Smooth muscle cell (in vitro differentiated cells): ENCODE data around the gene JAKMIP1. TPM values are rescaled to one million over a fixed set of nuclear protein-coding genes. Genes with fewer than 3 reads are reported as not detected.

Experiments
- DNase-seq: peaks from one replicate; lab custom pipeline; 2025; ENCODE audit not compliant: unreplicated experiment; lab: John Stamatoyannopoulos, UW
- H2AFZ ChIP-seq: fragments of 200-600 bp; sonication (generic); 2 replicates; pipeline ENCODE4 v1.6.0; 2016; ENCODE audit warnings: antibody characterized with exemption, low read depth, mild to moderate bottlenecking
- H3F3A ChIP-seq: fragments of 200-600 bp; sonication (generic); 2 replicates; pipeline ENCODE4 v1.6.0; 2017; ENCODE audit warnings: antibody characterized with exemption, low read depth
- H3K27ac ChIP-seq: fragments of 200-600 bp; sonication (generic); 2 replicates; pipeline ENCODE4 v1.5.1; 2016; ENCODE audit warnings: low read depth, mild to moderate bottlenecking
- H3K27me3 ChIP-seq: fragments of 200-600 bp; sonication (generic); 2 replicates; pipeline ENCODE4 v1.6.1; 2016; ENCODE audit warnings: low read depth, mild to moderate bottlenecking
- H3K36me3 ChIP-seq: fragments of 200-600 bp; sonication (generic); 2 replicates; pipeline ENCODE4 v1.5.1; 2016; ENCODE audit warnings: low read depth
- H3K4me1 ChIP-seq: fragments of 200-600 bp; sonication (generic); 2 replicates; pipeline ENCODE4 v1.5.1; 2016; ENCODE audit warnings: low read depth
- H3K4me2 ChIP-seq: fragments of 200-600 bp; sonication (generic); 2 replicates; pipeline ENCODE4 v1.6.0; 2016; ENCODE audit warnings: mild to moderate bottlenecking
- H3K4me3 ChIP-seq: fragments of 200-600 bp; sonication (generic); 2 replicates; pipeline ENCODE4 v1.5.1; 2016; ENCODE audit warnings: mild to moderate bottlenecking
- H3K79me2 ChIP-seq: fragments of 200-600 bp; sonication (generic); 2 replicates; pipeline ENCODE4 v1.6.0; 2016; ENCODE audit warnings: low read depth, mild to moderate bottlenecking
- H3K9ac ChIP-seq: fragments of 200-600 bp; sonication (generic); 2 replicates; pipeline ENCODE4 v1.6.0; 2016; ENCODE audit warnings: low read depth
- H3K9me3 ChIP-seq: fragments of 200-600 bp; sonication (generic); replicated peaks from 2 replicates; pipeline ENCODE4 v1.5.1; 2016; ENCODE audit warnings: low read depth
- H4K20me1 ChIP-seq: fragments of 200-600 bp; sonication (generic); 2 replicates; pipeline ENCODE4 v1.6.0; 2016; ENCODE audit warnings: low read depth
- WGBS: methylation state at CpG from one replicate; pipeline ENCODE4 v1.1.7; 2016; ENCODE audit warnings: low lambda C conversion rate; 5-methylcytosine and 5-hydroxymethylcytosine counted together
- polyA plus RNA-seq: library from polyadenylated mRNA; unstranded; fragments of >200 nt; fragmentation: Nextera tagmentation; extraction: Ambion mirVana; gene quantifications from 2 replicates; pipeline ENCODE4 v1.2.1, GENCODE V29; 2016
- total RNA-seq: library from RNA; depleted of rRNA; stranded (reverse); fragments of >200 nt; gene quantifications from 2 replicates; pipeline ENCODE4 v1.2.3, GENCODE V29; 2014
- TF ChIP-seq, protein P1 (sequence below): fragments of 200-600 bp; sonication (generic); IDR thresholded peaks from 2 replicates; pipeline ENCODE4 v1.5.1; 2017; ENCODE audit warnings: borderline replicate concordance, mild to moderate bottlenecking, antibody characterized with exemption; ENCODE audit not compliant: insufficient read depth, poor library complexity, severe bottlenecking

Gene JAKMIP1
- total and polyA plus RNA-seq, 2 experiments from 2014 or later, result 0.64 TPM; not detected in 1

DNA sequence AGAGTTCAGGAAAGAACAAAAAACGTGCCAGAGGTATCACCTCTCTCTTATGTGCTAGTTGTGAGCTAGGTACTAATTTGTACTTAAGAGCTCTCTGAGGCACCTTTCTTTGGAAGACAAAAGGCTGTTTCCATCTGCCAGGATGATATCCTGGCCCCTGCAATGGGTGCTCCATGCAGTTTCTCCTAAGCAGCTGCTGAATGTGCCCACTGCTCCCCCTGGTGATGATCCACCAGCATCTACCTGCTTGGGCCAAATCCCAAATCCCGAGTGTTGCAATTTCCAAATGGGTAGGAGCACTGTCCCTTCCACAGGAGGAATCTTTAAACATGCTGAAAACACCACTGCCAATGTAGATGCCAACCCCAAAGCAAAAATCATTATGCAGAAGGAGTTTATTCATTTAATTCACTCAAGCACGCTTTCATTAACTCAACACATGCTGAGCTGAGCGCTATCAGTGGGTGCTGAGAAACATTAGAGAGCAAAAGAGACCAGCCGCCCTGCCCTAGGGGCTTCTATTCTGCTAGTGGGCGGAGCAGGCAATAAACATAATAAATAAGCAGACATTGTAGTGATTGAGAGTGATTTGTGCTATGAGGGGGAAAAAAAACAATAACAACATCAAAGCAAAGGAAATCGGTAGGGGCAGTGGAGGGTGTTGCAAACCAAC lies 112.5 kb downstream of the JAKMIP1 start:
- no peaks in the 10 kb centered on the region for H3K79me2 ChIP-seq
- no peaks in the 10 kb centered on the region for H3F3A ChIP-seq
- no peak overlapping the region for H3K27ac ChIP-seq
- H3K4me1 ChIP-seq, result no peaks in the 10 kb centered on the region
- H2AFZ ChIP-seq, result no peak overlapping the region
- TF ChIP-seq, protein P1, sequence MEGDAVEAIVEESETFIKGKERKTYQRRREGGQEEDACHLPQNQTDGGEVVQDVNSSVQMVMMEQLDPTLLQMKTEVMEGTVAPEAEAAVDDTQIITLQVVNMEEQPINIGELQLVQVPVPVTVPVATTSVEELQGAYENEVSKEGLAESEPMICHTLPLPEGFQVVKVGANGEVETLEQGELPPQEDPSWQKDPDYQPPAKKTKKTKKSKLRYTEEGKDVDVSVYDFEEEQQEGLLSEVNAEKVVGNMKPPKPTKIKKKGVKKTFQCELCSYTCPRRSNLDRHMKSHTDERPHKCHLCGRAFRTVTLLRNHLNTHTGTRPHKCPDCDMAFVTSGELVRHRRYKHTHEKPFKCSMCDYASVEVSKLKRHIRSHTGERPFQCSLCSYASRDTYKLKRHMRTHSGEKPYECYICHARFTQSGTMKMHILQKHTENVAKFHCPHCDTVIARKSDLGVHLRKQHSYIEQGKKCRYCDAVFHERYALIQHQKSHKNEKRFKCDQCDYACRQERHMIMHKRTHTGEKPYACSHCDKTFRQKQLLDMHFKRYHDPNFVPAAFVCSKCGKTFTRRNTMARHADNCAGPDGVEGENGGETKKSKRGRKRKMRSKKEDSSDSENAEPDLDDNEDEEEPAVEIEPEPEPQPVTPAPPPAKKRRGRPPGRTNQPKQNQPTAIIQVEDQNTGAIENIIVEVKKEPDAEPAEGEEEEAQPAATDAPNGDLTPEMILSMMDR, result peak; percentile 54
- H3K9me3 ChIP-seq, result no peaks in the 10 kb centered on the region
- no peak overlapping the region for H3K4me3 ChIP-seq
- H3K36me3 ChIP-seq, result no peaks in the 10 kb centered on the region
- DNase-seq, result no peak
- no peak overlapping the region for H3K9ac ChIP-seq
- H3K4me2 ChIP-seq, result no peak overlapping the region
- H3K27me3 ChIP-seq, result peaks cover 21% of the 10 kb centered on the region
- H4K20me1 ChIP-seq, result no peaks in the 10 kb centered on the region
- WGBS, result 47% methylated on average over 7 of the region's 7 CpGs

DNA sequence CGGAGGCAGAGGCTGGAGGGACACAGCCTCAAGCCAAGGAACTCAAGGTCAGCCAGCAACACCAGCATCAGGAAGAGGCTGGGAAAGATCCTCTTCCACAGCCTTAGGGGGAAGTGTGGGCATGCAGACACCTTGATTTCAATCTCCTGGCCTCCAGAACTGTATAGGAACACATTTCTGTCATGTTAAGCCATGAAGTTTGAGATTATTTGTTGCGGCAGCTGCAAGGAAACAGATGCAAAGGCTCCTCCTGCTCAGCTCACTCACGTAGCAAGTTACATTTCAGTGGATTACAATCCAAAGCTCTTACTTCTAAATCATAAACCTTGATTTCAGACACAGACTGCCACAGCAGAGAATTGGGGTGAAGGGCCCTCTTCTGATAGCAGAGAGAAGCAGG lies 113.5 kb downstream of the JAKMIP1 start:
- H4K20me1 ChIP-seq, result no peaks in the 10 kb centered on the region
- H3K79me2 ChIP-seq, result no peaks in the 10 kb centered on the region
- TF ChIP-seq, protein P1, result no peak
- H3K4me3 ChIP-seq, result no peak overlapping the region
- no peak overlapping the region for H2AFZ ChIP-seq
- H3F3A ChIP-seq, result no peaks in the 10 kb centered on the region
- H3K27me3 ChIP-seq, result peaks cover 15% of the 10 kb centered on the region
- H3K27ac ChIP-seq, result no peak overlapping the region
- no peaks in the 10 kb centered on the region for H3K9me3 ChIP-seq
- H3K4me1 ChIP-seq, result no peaks in the 10 kb centered on the region
- H3K4me2 ChIP-seq, result no peak overlapping the region
- no peak overlapping the region for H3K9ac ChIP-seq
- 93% methylated on average over 3 of the region's 3 CpGs for WGBS
- no peak for DNase-seq
- H3K36me3 ChIP-seq, result no peaks in the 10 kb centered on the region

- H3K4me1 ChIP-seq, result no peaks in the 10 kb centered on the region
- no peaks in the 10 kb centered on the region for H4K20me1 ChIP-seq
- H3F3A ChIP-seq, result no peaks in the 10 kb centered on the region
- H3K79me2 ChIP-seq, result no peaks in the 10 kb centered on the region
- H3K9ac ChIP-seq, result no peak overlapping the region
- WGBS, result 88% methylated on average over 18 of the region's 18 CpGs
- DNase-seq, result no peak
- H3K4me2 ChIP-seq, result no peak overlapping the region
- peaks cover 11% of the 10 kb centered on the region for H3K27me3 ChIP-seq
- TF ChIP-seq, protein P1, result no peak
- H3K4me3 ChIP-seq, result no peak overlapping the region
- no peak overlapping the region for H3K27ac ChIP-seq
- H3K9me3 ChIP-seq, result no peaks in the 10 kb centered on the region
- H3K36me3 ChIP-seq, result no peaks in the 10 kb centered on the region
- no peak overlapping the region for H2AFZ ChIP-seq
Observed at GRCh38 chr4:6085691-6086628, 114.4 kb downstream of the JAKMIP1 start.
